Psoas muscle (tissue), 8 donors: Measurements from ENCODE around the gene ODAD2. TPM values are rescaled to one million over a fixed set of nuclear protein-coding genes. Genes with fewer than 3 reads are reported as not detected.
"Not testable (repeated sequence)": the region's sequence is repeated elsewhere in the genome, so short reads cannot be mapped to it uniquely, and the experiment has no call there.

Experiments
- ATAC-seq, 4 donors: fragments of 200-7000 bp; cut with Tn5 transposase; one replicate each; pipeline ENCODE4 v1.9.1; 2020; ENCODE audit warnings: moderate library complexity in 3 of 4, mild to moderate bottlenecking in 2 of 4
- DNase-seq, 2 donors: peaks; one replicate each; pipeline ENCODE4 v3.0.0-alpha.2; 2020
- H3K27ac ChIP-seq: fragments of 200-600 bp; one replicate; pipeline ENCODE4 v1.8.0; 2022
- H3K27me3 ChIP-seq, 3 donors: fragments of 200-600 bp in 1 of 3; one replicate each; pipeline versions ENCODE4 v1.6.1 to v1.8.0; 2013 to 2022; ENCODE audit warnings: low read length in 2 of 3, mild to moderate bottlenecking in 2 of 3, moderate library complexity in 1 of 3; ENCODE audit not compliant: insufficient read depth in 3 of 3
- H3K36me3 ChIP-seq, 2 donors: fragments of 200-600 bp in 1 of 2; one replicate each; pipeline versions ENCODE4 v1.6.1 to v1.8.0; 2013 to 2022; ENCODE audit warnings: low read depth in 1 of 2, mild to moderate bottlenecking in 1 of 2, moderate library complexity in 1 of 2; ENCODE audit not compliant: insufficient read depth in 1 of 2
- H3K4me1 ChIP-seq: fragments of 200-600 bp; one replicate; pipeline ENCODE4 v1.8.0; 2022
- H3K4me3 ChIP-seq: fragments of 200-600 bp; one replicate; pipeline ENCODE4 v1.8.0; 2022; ENCODE audit warnings: mild to moderate bottlenecking
- H3K9me3 ChIP-seq: fragments of 200-600 bp; one replicate; pipeline ENCODE4 v1.8.0; 2022
- WGBS, 3 donors: extraction: QIAGEN DNeasy Blood & Tissue Kit; methylation state at CpG; one replicate each; pipeline versions ENCODE4 v1.1.6 to v1.1.7; 2013; 5-methylcytosine and 5-hydroxymethylcytosine counted together
- intact Hi-C, 2 donors: fragments of 100-400 bp; cut with DNase I; formaldehyde crosslinking; loops; one replicate each; pipeline versions ENCODE4 v1.11.0 to v1.14.2; 2022
- polyA plus RNA-seq, 3 donors: library from polyadenylated mRNA; stranded (reverse); fragments of 200-250 nt; gene quantifications; one replicate each; pipeline ENCODE4 v1.2.3, GENCODE V29; 2013
- total RNA-seq, 4 donors: library from RNA; stranded (reverse); fragmentation: NEBNext Ultra II Directional in 2 of 4; extraction: Animal tissue kit (Norgen Biotek cat#: 25700) in 2 of 4; gene quantifications; one replicate each; pipeline versions ENCODE4 v1.2.1 to v1.2.4, GENCODE V29; 2021 to 2023
- TF ChIP-seq, protein P1 (sequence below): fragments of 200-600 bp; IDR thresholded peaks from one replicate; pipeline ENCODE4 v1.8.0; 2022; ENCODE audit warnings: antibody characterized with exemption
- donor health status: healthy with polysubstance abuse.
- donor health status: DM: no; HTN: no; CAD: no; lungs with moderate emphysema.
- donor health status: Bipolar disorder and iron deficiency.
- donor health status: healthy.
- donor health status: DM: yes; HTN: yes; CAD: no.
- donor health status: DM: no; HTN: no; CAD: no.
- donor health status: DM: no; HTN: no; CAD: no.
- donor health status: DM: yes; HTN: yes; CAD: no.

Gene ODAD2
- total and polyA plus RNA-seq, 7 donors = 0.03 to 0.09 (median 0.08) TPM; not detected in 4

DNA sequence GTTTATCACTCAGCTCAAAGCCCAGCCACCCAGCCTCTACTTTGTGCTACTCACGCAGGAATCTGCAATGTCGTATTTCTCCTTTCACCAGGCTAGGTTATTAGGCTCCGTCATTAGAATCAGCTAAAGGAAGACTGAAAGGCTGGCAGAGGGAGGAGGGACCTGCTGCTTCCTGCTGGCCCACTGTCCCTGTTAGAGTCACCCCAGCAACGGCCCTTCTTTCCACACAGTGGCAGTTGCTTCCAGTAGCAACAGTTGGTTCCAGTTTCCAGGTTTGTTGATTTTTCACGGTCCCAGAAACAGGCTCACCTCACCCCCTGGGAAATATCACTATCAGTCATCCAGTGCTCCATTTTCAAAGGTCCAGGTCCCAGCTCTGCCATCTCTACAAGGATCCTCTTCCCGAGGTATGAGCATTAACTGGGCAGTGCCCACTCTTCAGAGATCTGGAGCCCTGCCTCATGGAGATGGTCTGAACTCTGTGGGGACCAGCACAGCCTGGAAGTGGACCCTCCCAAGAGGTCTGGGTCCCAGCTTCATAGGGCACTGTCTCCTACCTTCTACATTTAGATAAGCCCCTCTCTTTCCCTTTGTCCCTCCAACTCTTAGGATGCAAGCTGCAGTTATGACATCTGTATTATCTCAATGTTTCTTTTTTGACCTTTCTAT, 15.9 kb downstream of the ODAD2 start:
- 63 to 72% (median 64%) methylated on average over 6 of the region's 6 CpGs for WGBS, 3 donors
- intact Hi-C loops = no loop called here
- TF ChIP-seq, protein P1, sequence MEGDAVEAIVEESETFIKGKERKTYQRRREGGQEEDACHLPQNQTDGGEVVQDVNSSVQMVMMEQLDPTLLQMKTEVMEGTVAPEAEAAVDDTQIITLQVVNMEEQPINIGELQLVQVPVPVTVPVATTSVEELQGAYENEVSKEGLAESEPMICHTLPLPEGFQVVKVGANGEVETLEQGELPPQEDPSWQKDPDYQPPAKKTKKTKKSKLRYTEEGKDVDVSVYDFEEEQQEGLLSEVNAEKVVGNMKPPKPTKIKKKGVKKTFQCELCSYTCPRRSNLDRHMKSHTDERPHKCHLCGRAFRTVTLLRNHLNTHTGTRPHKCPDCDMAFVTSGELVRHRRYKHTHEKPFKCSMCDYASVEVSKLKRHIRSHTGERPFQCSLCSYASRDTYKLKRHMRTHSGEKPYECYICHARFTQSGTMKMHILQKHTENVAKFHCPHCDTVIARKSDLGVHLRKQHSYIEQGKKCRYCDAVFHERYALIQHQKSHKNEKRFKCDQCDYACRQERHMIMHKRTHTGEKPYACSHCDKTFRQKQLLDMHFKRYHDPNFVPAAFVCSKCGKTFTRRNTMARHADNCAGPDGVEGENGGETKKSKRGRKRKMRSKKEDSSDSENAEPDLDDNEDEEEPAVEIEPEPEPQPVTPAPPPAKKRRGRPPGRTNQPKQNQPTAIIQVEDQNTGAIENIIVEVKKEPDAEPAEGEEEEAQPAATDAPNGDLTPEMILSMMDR = no peak

DNA sequence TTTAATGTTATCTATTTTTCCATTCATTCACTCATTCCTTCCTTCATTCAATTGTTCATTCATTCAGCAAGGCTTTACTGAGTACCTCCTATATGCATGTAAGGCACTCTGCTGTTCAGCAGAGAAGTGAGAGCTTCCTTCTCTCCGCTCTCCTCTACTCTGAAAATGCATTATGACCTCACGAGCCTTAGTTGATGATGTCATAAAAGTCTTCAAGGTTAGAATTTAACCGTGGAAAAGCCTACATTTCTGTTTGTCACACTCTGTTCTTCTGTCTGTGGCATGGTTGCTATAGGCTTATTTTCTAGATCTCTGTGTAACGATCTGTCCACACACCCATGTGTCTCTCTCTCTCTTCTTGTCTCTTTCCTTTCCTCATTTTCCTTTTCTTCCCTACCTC, 17.1 kb downstream of the ODAD2 start:
- no peak overlapping the region for H3K27ac ChIP-seq
- H3K36me3 ChIP-seq = no peaks in the 10 kb centered on the region
- no peak for DNase-seq
- TF ChIP-seq, protein P1 = no peak
- no peak for ATAC-seq
- no peak overlapping the region for H3K4me3 ChIP-seq
- H3K4me1 ChIP-seq = no peaks in the 10 kb centered on the region
- H3K27me3 ChIP-seq = no peaks in the 10 kb centered on the region
- intact Hi-C loops = no loop called here
- H3K9me3 ChIP-seq = no peaks in the 10 kb centered on the region
- WGBS, 3 donors = 77 to 79% (median 78%) methylated on average over 4 of the region's 4 CpGs

More for the DNA sequence above, 15.9 kb downstream of the ODAD2 start:
- DNase-seq (no peak), ATAC-seq (no peak)
- Histone ChIP-seq H3K27me3 (no peaks in the 10 kb centered on the region), H3K4me1 (no peaks in the 10 kb centered on the region), H3K27ac (no peak overlapping the region), H3K4me3 (no peak overlapping the region), H3K36me3 (no peaks in the 10 kb centered on the region), H3K9me3 (no peaks in the 10 kb centered on the region)

DNA sequence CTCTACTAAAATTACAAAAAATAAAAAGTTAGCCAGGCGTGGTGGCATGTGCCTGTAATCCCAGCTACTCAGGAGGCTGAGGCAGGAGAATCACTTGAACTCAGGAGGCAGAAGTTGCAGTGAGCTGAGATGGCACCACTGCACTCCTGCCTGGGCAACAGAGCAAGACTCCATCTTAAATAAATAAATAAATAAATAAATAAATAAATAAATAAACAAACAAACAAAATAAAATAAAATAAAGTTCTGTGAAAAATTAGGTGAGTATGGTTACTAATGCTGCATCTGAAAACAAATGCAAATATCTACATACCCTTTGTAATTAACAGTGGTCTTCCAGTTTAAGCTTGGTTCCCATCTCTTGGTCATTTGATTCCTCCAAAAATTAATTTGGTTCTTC, 28.1 kb downstream of the ODAD2 start:
- H3K4me1 ChIP-seq, H3K36me3 ChIP-seq, ATAC-seq, H3K27ac ChIP-seq, intact Hi-C loops, H3K9me3 ChIP-seq, H3K27me3 ChIP-seq, DNase-seq, H3K4me3 ChIP-seq: not testable (repeated sequence)
- 87 to 90% (median 88%) methylated on average over 1 of the region's 1 CpG for WGBS, 3 donors

DNA sequence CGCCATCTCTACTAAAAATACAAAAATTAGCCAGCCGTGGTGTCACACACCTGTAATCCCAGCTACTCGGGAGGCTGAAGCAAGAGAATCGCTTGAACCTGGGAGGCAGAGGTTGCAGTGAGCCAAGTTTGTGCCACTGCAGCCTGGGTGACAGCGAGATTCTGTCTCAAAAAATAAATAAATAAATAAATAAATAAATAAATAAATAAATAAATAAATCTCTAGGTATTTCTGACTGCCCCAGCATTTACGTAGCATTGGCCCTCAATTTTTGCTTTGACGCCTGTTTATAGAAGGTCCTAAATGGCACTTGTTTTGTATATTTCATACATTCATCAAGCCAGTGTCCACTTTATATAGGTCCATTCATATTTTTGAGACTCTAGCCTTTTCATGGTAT, 28.9 kb downstream of the ODAD2 start:
- ATAC-seq, H3K9me3 ChIP-seq, H3K4me1 ChIP-seq, intact Hi-C loops, H3K27me3 ChIP-seq, H3K27ac ChIP-seq, DNase-seq, H3K36me3 ChIP-seq, H3K4me3 ChIP-seq: not testable (repeated sequence)
- 87 to 95% (median 90%) methylated on average over 7 of the region's 7 CpGs for WGBS, 3 donors

DNA sequence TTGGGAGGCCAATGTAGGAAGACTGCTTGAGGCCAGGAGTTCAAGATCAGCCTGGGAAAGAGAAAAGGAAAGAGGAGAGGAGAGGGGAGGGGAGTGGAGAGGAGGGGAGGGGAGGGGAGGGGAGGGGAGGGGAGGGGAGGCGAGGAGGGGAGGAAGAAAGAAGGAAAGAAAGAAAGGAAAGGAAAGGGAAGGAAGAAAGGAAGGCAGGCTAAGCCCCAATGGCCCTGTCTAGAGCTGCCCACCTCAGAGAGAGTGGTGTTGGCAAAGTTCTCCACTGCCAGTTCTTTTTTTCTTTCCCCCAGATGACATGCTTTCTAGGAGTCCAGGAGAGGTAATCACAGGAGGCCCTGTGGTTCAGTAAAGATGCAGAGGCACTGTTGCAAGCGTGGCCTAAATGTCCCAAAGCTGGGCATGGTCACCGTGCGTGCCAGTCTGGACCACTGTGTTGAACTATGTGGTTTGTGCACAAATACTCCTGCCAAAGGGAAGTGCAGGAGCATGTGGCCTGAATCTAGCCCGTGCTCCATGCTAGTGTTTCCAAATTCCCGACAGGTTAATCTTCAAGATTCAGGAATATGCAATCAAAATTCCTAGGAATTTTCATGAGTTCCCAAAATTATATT, 39.7 kb downstream of the ODAD2 start:
- intact Hi-C loops = no loop called here
- ATAC-seq (no peak), DNase-seq (no peak)
- no peaks in the 10 kb centered on the region for H3K27me3 ChIP-seq
- no peaks in the 10 kb centered on the region for H3K4me1 ChIP-seq
- H3K9me3 ChIP-seq = no peaks in the 10 kb centered on the region
- WGBS, 3 donors = 89 to 94% (median 90%) methylated on average over 5 to 6 of the region's 6 CpGs
- H3K36me3 ChIP-seq = no peaks in the 10 kb centered on the region
- TF ChIP-seq, protein P1 = no peak
- H3K4me3 ChIP-seq = no peak overlapping the region
- H3K27ac ChIP-seq = no peak overlapping the region

DNA sequence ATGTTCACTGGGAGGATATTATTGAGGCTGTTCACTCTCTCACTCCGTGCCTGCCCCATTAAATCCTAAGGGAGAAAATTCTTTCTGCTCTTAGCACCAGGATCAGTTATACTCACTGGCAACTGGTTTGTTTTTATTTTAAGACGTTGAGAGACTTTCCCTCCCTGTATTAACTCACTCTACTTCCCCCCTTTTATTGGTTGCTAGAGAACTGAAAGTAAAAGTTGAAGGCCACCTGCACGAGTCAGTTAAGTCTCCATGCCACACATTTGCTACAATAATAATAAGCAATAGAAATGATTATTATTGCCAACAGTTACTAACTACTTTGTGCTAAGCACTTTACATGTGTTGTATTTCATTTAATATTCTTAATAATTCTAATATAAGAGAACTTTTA, 40.5 kb downstream of the ODAD2 start:
- H3K27ac ChIP-seq, H3K9me3 ChIP-seq, DNase-seq, intact Hi-C loops, ATAC-seq, H3K4me1 ChIP-seq, H3K27me3 ChIP-seq, H3K36me3 ChIP-seq: not testable (repeated sequence)
- peak overlapping the region; percentile 25 for H3K4me3 ChIP-seq
- WGBS, 3 donors = 10 to 18% (median 16%) methylated on average over 3 of the region's 3 CpGs
